Measurements from ENCODE around the gene STT3B.

DNA sequence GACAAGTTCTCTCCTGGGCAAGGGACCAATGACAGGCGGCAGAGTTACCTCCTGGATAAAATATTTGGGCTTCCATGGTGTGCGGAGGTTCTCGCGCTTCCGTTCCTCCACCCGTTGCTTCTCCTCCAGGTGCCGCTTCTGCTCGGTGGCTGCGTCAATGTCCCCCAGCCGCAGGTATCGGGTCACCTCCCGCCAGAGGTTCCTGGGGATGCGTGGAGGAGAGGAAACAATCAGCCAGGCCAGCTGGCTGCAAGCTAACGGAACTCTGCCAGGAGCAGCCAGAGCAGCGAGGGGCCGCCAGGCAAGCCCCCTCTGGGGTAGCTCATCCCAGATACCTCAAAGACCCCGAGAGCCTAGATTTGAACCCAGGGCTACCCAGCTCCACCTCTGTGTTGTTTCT is 131.3 kb downstream of the STT3B start:
- TF ChIP-seq BCL6 (CRISPR knock-in tag; IDR thresholded peaks at IDR 0.05) (no peak), POLR2AphosphoS5 (IDR thresholded peaks at IDR 0.05; ENCODE audit: low read depth, low read length) (no peak), ATAD3A (CRISPR knock-in tag; IDR thresholded peaks at IDR 0.05) (no peak), POGK (CRISPR knock-in tag; conservative IDR thresholded peaks at IDR 0.05) (no peak)
- TF ChIP-seq, protein P1, sequence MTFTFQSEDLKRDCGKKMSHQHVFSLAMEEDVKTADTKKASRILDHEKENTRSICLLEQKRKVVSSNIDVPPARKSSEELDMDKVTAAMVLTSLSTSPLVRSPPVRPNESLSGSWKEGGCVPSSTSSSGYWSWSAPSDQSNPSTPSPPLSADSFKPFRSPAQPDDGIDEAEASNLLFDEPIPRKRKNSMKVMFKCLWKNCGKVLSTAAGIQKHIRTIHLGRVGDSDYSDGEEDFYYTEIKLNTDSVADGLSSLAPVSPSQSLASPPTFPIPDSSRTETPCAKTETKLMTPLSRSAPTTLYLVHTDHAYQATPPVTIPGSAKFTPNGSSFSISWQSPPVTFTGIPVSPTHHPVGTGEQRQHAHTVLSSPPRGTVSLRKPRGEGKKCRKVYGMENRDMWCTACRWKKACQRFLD (CRISPR knock-in tag; IDR thresholded peaks at IDR 0.05; ENCODE audit: borderline replicate concordance) = no peak
